Ascending aorta (tissue), 2 donors: ENCODE results near the gene OR6C2. TPM values are rescaled to one million over a fixed set of nuclear protein-coding genes. Genes with fewer than 3 reads are reported as not detected.
"Not testable (repeated sequence)": the region's sequence is repeated elsewhere in the genome, so short reads cannot be mapped to it uniquely, and the experiment has no call there.

Experiments used
- DNase-seq, 2 donors: peaks; one replicate each; pipeline ENCODE4 v3.0.0-alpha.2; 2019; ENCODE audit warnings: low spot score in 2 of 2
- H3K27ac ChIP-seq, 2 donors: fragments of 200-600 bp; sonication (generic); one replicate each; pipeline ENCODE4 v1.5.1; 2016 to 2017; ENCODE audit warnings: mild to moderate bottlenecking in 1 of 2
- H3K27me3 ChIP-seq: fragments of 200-600 bp; sonication (generic); one replicate; pipeline ENCODE4 v1.5.1; 2017
- H3K36me3 ChIP-seq, 2 donors: fragments of 200-600 bp; sonication (generic); one replicate each; pipeline ENCODE4 v1.5.1; 2016
- H3K4me1 ChIP-seq, 2 donors: fragments of 200-600 bp; sonication (generic); one replicate each; pipeline ENCODE4 v1.5.1; 2016 to 2017; ENCODE audit warnings: mild to moderate bottlenecking in 1 of 2
- H3K4me3 ChIP-seq, 2 donors: fragments of 200-600 bp; sonication (generic); one replicate each; pipeline ENCODE4 v1.5.1; 2016 to 2017; ENCODE audit warnings: mild to moderate bottlenecking in 1 of 2
- H3K9me3 ChIP-seq, 2 donors: fragments of 200-600 bp; sonication (generic); one replicate each; pipeline ENCODE4 v1.5.1; 2016
- CTCF ChIP-seq, 3 experiments: fragments of 200-600 bp in 2 of 3; fragments of 450-650 bp in 1 of 3; sonication (generic) in 2 of 3; IDR thresholded peaks; one replicate each; pipeline ENCODE4 v1.5.1; 2016 to 2019; ENCODE audit warnings: antibody characterized with exemption in 3 of 3, mild to moderate bottlenecking in 1 of 3, moderate library complexity in 1 of 3
- intact Hi-C: fragments of 100-400 bp; cut with DNase I; formaldehyde crosslinking; loops from one replicate; pipeline ENCODE4 v1.15.1; 2023
- total RNA-seq: library from RNA; depleted of rRNA; stranded (reverse); fragments of >200 nt; gene quantifications from one replicate; pipeline ENCODE4 v1.1.0, GENCODE V29; 2016

OR6C2 gene
- not detected for total RNA-seq

GRCh38 chr12:55443776-55444175 lies at the start of gene OR6C2:
Gene OR6C2 (plus strand): TSS chr12:55444076. CDS start chr12:55452214, 8,138 bp downstream.
- TF ChIP-seq CTCF (IDR thresholded peaks at IDR 0.05) = no peak
- intact Hi-C loops = no loop called here

GRCh38 chr12:55396326-55396725 lies 47.5 kb upstream of the OR6C2 start:
- no peaks in the 10 kb centered on the region for H3K9me3 ChIP-seq
- H3K4me3 ChIP-seq = no peak overlapping the region
- no peaks in the 10 kb centered on the region for H3K4me1 ChIP-seq
- intact Hi-C loops = no loop called here
- no peaks in the 10 kb centered on the region for H3K36me3 ChIP-seq
- DNase-seq = no peak
- no peak for TF ChIP-seq CTCF (IDR thresholded peaks at IDR 0.05)
- H3K27ac ChIP-seq = no peak overlapping the region
- no peaks in the 10 kb centered on the region for H3K27me3 ChIP-seq

More at GRCh38 chr12:55443776-55444175, at the start of gene OR6C2:
- H3K36me3 ChIP-seq = no peaks in the 10 kb centered on the region
- no peaks in the 10 kb centered on the region for H3K27me3 ChIP-seq
- H3K27ac ChIP-seq = no peak within 1 kb of the TSS
- no peaks in the 10 kb centered on the region for H3K4me1 ChIP-seq
- no peak within 1 kb of the TSS for H3K4me3 ChIP-seq
- DNase-seq = no peak
- no peaks in the 10 kb centered on the region for H3K9me3 ChIP-seq

GRCh38 chr12:55400229-55400628 lies 43.6 kb upstream of the OR6C2 start, which contains the start of gene OR6C65:
Gene OR6C65 (plus strand): TSS chr12:55400529. CDS start chr12:55400529, 0 bp downstream.
- no peak for DNase-seq
- Histone ChIP-seq H3K4me3 (no peak within 1 kb of the TSS), H3K9me3 (no peaks in the 10 kb centered on the region), H3K4me1 (no peaks in the 10 kb centered on the region), H3K27ac (no peak within 1 kb of the TSS), H3K36me3 (no peaks in the 10 kb centered on the region), H3K27me3 (no peaks in the 10 kb centered on the region)
- intact Hi-C loops = no loop called here
- TF ChIP-seq CTCF (IDR thresholded peaks at IDR 0.05) = no peak

- TF ChIP-seq CTCF (IDR thresholded peaks at IDR 0.05) = no peak
- Histone ChIP-seq H3K27ac (no peak overlapping the region), H3K4me3 (no peak overlapping the region), H3K9me3 (no peaks in the 10 kb centered on the region), H3K27me3 (no peaks in the 10 kb centered on the region), H3K4me1 (no peaks in the 10 kb centered on the region), H3K36me3 (no peaks in the 10 kb centered on the region)
- DNase-seq = no peak
- intact Hi-C loops = no loop called here
Observed at GRCh38 chr12:55407866-55408265, 36.0 kb upstream of the OR6C2 start.

- H3K27me3 ChIP-seq, H3K36me3 ChIP-seq, DNase-seq, H3K9me3 ChIP-seq, H3K4me3 ChIP-seq, H3K4me1 ChIP-seq, intact Hi-C loops, H3K27ac ChIP-seq: not testable (repeated sequence)
Observed at GRCh38 chr12:55409133-55409532, 34.7 kb upstream of the OR6C2 start.

- H3K9me3 ChIP-seq, H3K36me3 ChIP-seq, H3K27ac ChIP-seq, DNase-seq, H3K4me1 ChIP-seq, H3K27me3 ChIP-seq, H3K4me3 ChIP-seq, intact Hi-C loops: not testable (repeated sequence)
Observed at GRCh38 chr12:55412138-55412537, 31.7 kb upstream of the OR6C2 start.

- H3K4me1 ChIP-seq, H3K4me3 ChIP-seq, H3K9me3 ChIP-seq, H3K36me3 ChIP-seq, intact Hi-C loops, DNase-seq, H3K27me3 ChIP-seq, H3K27ac ChIP-seq: not testable (repeated sequence)
Observed at GRCh38 chr12:55413498-55414388, 30.1 kb upstream of the OR6C2 start.

GRCh38 chr12:55414396-55414823 lies 29.5 kb upstream of the OR6C2 start:
- DNase-seq, intact Hi-C loops, H3K4me1 ChIP-seq, H3K9me3 ChIP-seq, H3K27me3 ChIP-seq, H3K4me3 ChIP-seq, H3K27ac ChIP-seq, H3K36me3 ChIP-seq: not testable (repeated sequence)

- not testable (repeated sequence) for DNase-seq
Observed at GRCh38 chr12:55414889-55415288, 29.0 kb upstream of the OR6C2 start.

More at GRCh38 chr12:55414889-55415288, 29.0 kb upstream of the OR6C2 start:
- H3K4me3 ChIP-seq, H3K4me1 ChIP-seq, intact Hi-C loops, H3K9me3 ChIP-seq, H3K27ac ChIP-seq, H3K36me3 ChIP-seq, H3K27me3 ChIP-seq: not testable (repeated sequence)
